CMK (cell line): Measurements from ENCODE around the gene NECTIN4.

Experiments
- DNase-seq: peaks from one replicate; pipeline ENCODE4 v3.0.0-alpha.2; 2010; ENCODE audit warnings: low read depth

The NECTIN4 gene

DNA sequence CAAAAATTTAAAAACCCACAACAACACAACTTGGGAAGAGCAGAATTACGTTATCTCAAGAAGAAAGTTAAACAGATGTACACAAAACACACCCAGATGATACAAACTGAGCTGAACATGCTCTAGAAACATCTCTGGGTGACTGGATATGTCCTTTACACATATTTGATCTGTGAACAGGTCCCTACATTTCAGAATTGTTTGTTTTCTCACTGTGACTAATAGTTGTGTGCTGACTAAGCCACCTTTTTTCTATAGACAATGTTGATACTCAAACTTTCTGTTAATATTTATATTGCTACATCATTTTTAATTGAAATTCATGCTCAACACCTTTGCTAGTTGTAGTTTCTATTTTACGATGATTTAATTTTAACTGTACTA, 67.4 kb downstream of the NECTIN4 start:
- no peak for DNase-seq

DNA sequence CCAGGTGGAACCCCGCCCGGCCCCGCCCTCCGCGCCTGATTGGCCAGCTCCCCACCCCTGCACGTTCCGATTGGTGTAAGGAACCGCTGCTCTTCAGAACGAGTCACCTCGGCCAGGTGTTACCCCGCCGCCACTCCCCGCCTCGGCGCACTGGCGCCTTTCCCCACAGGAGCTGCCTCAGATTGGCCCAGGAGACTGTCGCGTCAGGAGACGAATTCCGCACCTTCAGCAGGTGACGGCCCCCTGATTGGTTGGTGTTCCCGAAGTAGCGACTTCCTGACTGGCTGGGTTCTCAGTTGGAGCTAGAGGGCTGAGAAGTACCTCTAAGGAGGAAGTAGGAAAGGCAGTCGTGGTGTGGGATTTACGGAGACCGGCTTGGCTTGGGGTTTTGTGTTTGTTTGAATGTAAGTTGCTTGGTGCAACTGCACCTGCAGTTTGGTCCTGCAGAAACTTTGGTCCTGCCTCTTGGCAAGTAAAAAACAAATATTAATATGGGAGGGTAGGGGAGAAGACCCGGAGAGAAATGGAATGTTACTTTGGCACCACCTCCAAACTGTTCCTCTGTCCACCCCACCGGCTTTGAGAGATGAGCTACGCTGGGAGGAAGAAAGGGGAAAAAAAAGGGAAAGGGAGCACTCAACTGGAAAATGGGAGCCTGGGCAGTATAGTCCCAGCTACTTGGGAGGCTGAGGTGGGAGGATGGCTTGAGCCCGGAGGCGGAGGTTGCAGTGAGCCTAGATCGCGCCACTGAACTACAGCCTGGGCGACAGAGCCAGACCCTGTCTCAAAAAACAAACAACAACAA, 68.0 kb downstream of the NECTIN4 start:
- DNase-seq = no peak
